Neutrophil (primary cell): Measurements from ENCODE around the gene ARHGEF1.

ENCODE experiments used
- H3K27ac ChIP-seq: fragments of 200-600 bp; sonication (generic); 2 replicates; pipeline ENCODE4 v1.5.1; 2016; ENCODE audit warnings: mild to moderate bottlenecking, moderate library complexity
- H3K27me3 ChIP-seq: fragments of 200-600 bp; sonication (generic); 2 replicates; pipeline ENCODE4 v1.6.0; 2016; ENCODE audit warnings: mild to moderate bottlenecking
- H3K36me3 ChIP-seq: fragments of 200-600 bp; sonication (generic); 2 replicates; pipeline ENCODE4 v1.5.1; 2017
- H3K4me1 ChIP-seq, 2 experiments: fragments of 200-600 bp in 1 of 2; sonication (generic) in 1 of 2; 1 replicate in 1 of 2; 2 replicates in 1 of 2; pipeline versions ENCODE4 v1.5.1 to v1.6.1; 2013 to 2016; ENCODE audit warnings: low read depth in 1 of 2, low read length in 1 of 2, mild to moderate bottlenecking in 1 of 2, moderate library complexity in 1 of 2; ENCODE audit not compliant: control insufficient read depth in 1 of 2, insufficient read depth in 1 of 2
- H3K4me3 ChIP-seq, 2 experiments: fragments of 200-600 bp in 1 of 2; sonication (generic) in 1 of 2; 1 replicate in 1 of 2; 2 replicates in 1 of 2; pipeline ENCODE4 v1.5.1; 2013 to 2016; ENCODE audit warnings: low read depth in 1 of 2, low read length in 1 of 2, mild to moderate bottlenecking in 1 of 2, moderate library complexity in 1 of 2
- H3K9me3 ChIP-seq: fragments of 200-600 bp; sonication (generic); 2 replicates; pipeline ENCODE4 v1.5.1; 2016
- CTCF ChIP-seq: fragments of 200-600 bp; sonication (generic); IDR thresholded peaks from 2 replicates; pipeline ENCODE4 v1.5.1; 2016; ENCODE audit warnings: antibody characterized with exemption

Gene ARHGEF1

GRCh38 chr19:41850381-41850780 is 32.6 kb upstream of the ARHGEF1 start:
- H3K9me3 ChIP-seq: no peaks in the 10 kb centered on the region
- peaks cover 9% of the 10 kb centered on the region for H3K27me3 ChIP-seq
- no peaks in the 10 kb centered on the region for H3K4me1 ChIP-seq
- no peak overlapping the region for H3K27ac ChIP-seq
- no peak for TF ChIP-seq CTCF
- no peaks in the 10 kb centered on the region for H3K36me3 ChIP-seq
- no peak overlapping the region for H3K4me3 ChIP-seq

GRCh38 chr19:41851456-41851855 is 31.5 kb upstream of the ARHGEF1 start:
- H3K36me3 ChIP-seq: no peaks in the 10 kb centered on the region
- H3K4me1 ChIP-seq: no peaks in the 10 kb centered on the region
- TF ChIP-seq CTCF: no peak
- no peaks in the 10 kb centered on the region for H3K9me3 ChIP-seq
- H3K4me3 ChIP-seq: no peak overlapping the region
- no peak overlapping the region for H3K27ac ChIP-seq
- H3K27me3 ChIP-seq: peaks cover 9% of the 10 kb centered on the region

GRCh38 chr19:41853344-41853743 is 29.6 kb upstream of the ARHGEF1 start:
- Histone ChIP-seq H3K27me3 (peaks cover 9% of the 10 kb centered on the region), H3K4me1 (no peaks in the 10 kb centered on the region), H3K9me3 (no peaks in the 10 kb centered on the region), H3K27ac (no peak overlapping the region), H3K36me3 (no peaks in the 10 kb centered on the region), H3K4me3 (no peak overlapping the region)
- no peak for TF ChIP-seq CTCF

- peaks cover 9% of the 10 kb centered on the region for H3K27me3 ChIP-seq
- peaks cover under 1 to 1% of the 10 kb centered on the region in 2 experiments for H3K4me1 ChIP-seq
- H3K36me3 ChIP-seq: no peaks in the 10 kb centered on the region
- H3K4me3 ChIP-seq: no peak overlapping the region
- no peaks in the 10 kb centered on the region for H3K9me3 ChIP-seq
- H3K27ac ChIP-seq: no peak overlapping the region
- no peak for TF ChIP-seq CTCF
Observed at GRCh38 chr19:41853768-41854167, 29.2 kb upstream of the ARHGEF1 start.

GRCh38 chr19:41859213-41859617 is 23.8 kb upstream of the ARHGEF1 start:
- H3K4me1 ChIP-seq: peaks cover 25 to 26% of the 10 kb centered on the region in 2 experiments
- peak overlapping the region; percentile 94 to 96 for H3K4me3 ChIP-seq
- no peaks in the 10 kb centered on the region for H3K27me3 ChIP-seq
- no peaks in the 10 kb centered on the region for H3K9me3 ChIP-seq
- H3K36me3 ChIP-seq: peaks cover 8% of the 10 kb centered on the region
- no peak for TF ChIP-seq CTCF
- H3K27ac ChIP-seq: peak overlapping the region; percentile 99
